NK-92 treated with Interleukin-12 subunit alpha and Interleukin-12 subunit beta, amount 100 ng/mL, for 24 hours (cell line): ENCODE data around the gene CNTNAP2.
"Not testable (repeated sequence)": the region's sequence is repeated elsewhere in the genome, so short reads cannot be mapped to it uniquely, and the experiment has no call there.

ENCODE experiments used
- DNase-seq: peaks from one replicate; lab custom pipeline; 2025; lab: John Stamatoyannopoulos, UW

Gene CNTNAP2

DNA sequence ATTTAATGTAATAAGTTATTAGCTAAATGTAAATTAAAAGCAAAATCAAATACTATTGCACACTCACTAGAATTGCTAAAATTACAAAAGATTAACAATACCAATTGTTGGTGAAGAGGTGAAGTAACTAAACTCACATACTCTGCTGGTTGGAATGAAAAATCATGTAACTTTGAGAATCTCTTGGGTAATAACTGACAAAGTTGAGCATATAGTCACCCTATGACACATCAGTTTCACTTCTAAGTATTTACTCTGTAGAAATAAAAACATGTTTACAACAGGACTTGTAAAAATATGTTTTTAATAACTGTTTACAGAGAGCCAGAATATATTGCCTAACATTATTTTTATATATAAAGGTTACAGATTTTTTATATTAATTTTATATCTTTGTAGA is 33.6 kb downstream of the CNTNAP2 start:
- DNase-seq, result no peak

DNA sequence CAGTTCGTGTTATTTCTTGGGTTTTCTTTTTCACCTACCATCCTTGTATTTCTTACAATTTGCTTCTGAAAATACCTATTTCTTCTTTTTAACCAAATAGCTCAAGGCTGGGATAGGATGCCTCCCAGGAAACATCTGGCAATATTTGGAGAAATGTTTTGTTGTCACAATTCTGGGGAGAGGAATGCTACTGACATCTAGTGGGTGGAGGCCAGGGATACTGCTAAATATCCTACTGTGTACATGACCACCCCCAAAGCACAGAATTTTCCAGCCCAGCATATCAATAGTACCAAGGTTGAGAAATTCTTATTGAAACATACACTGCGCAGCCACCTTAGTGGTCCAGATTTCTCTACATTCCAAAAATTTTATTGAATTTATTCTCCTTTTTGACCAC is 55.5 kb downstream of the CNTNAP2 start:
- no peak for DNase-seq

DNA sequence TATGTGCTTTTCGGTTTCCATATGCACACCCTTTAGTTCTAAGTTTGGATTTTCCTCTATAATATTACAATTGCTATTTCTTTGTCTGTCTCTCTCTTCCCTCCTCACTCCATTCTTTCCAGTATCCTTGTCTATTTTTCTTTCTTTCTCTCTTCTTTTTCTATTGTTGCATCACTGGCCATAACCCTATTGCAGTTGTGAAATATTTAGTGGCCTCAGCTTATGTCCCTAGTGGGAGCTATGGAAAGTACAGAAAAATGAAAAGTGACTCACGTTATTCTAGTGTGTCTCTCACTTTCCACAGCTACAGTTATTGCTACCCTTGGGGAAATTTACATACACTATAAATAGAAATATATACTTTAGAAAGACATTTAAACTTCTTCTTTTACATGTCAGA is 59.1 kb downstream of the CNTNAP2 start:
- DNase-seq, result no peak

DNA sequence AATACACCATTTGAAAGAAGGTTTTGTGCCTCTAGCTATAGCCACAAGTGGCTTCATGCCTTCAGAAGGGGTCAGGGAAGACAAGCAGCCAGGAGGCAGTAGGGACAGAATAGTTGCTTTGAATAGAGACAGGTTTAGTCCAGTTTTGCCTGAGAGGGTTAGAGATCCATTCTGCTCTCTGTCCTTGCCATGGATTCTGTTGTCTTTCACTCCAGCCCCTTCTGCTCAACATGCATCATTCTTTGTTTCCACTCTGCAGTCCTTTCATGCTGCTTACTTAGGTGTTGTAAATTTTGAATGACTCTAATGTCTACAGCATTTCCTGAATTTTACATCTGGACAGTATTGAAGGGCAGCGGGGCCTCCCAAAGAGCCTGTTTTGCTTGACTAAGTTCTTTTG is 60.3 kb downstream of the CNTNAP2 start:
- DNase-seq, result no peak

DNA sequence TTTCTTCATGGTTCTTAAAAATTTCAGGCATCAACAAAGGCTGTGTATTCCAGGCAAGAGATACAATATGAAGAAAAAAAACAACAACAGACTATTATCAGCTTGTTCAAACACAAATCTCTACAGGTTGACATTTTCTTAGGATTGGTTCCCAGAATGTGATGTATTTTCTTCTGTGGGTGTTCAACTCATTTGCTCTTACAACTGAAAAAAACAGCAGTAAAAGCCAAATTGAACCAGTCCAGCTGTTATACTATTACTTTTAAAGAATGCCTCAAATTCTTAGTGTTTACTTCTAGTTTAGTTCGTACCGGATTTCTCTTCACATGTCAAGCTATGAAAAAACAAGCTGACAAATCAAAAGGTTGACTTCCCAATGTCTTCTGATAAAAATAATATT is 60.7 kb downstream of the CNTNAP2 start:
- no peak for DNase-seq

DNA sequence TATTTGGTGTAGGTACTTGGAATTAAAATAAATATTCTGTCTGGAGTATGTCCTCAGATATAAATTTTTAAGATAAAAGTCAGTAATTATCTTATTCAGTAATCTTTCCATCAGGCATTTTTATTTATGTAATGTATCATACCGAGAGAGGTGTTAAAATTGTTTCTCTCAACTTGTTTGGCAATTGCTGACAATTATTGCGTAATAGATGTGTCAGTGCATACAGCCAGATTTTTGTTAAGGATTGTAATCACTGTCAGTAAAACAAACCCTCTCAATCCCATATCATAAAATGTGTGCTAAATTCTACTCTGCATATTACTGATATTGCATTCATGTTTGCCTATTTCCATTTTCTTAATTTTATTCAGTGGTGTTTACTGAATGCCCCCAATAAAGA is 69.2 kb downstream of the CNTNAP2 start:
- DNase-seq, result no peak

DNA sequence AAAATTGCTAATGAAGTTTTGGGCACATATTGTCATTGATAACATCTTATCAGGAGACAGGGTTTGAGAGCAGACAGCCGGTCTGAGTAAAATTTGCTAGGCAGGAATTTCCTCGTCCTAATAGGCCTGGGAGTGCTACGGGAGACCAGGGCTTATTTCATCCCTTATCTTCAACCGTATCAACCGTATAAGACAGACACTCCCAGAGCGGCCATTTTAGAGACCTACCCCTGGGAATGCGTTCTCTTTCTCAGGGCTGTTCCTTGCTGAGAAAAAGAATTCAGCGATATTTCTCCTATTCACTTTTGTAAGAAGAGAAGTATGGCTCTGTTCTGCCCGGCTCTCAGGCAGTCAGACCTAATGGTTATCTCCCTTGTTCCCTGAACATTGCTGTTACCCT is 74.8 kb downstream of the CNTNAP2 start:
- not testable (repeated sequence) for DNase-seq

DNA sequence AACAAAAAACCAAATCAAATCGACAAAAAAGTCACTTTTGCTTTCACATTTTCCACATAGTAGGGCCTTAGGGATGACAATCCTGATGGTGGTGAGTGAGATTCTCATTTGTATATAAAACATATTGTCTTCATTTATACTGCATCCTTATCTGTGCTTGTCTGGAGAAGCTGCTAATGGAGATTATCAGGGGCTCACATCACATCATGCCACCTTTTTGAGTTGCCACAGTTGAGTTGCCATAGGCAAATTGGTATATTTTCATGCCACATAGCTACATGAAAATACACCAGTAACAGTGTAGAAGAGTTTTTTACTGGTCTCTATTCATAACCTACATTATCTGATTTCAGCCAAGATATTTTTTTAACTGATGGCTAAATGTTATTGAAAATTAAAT is 85.3 kb downstream of the CNTNAP2 start:
- no peak for DNase-seq

DNA sequence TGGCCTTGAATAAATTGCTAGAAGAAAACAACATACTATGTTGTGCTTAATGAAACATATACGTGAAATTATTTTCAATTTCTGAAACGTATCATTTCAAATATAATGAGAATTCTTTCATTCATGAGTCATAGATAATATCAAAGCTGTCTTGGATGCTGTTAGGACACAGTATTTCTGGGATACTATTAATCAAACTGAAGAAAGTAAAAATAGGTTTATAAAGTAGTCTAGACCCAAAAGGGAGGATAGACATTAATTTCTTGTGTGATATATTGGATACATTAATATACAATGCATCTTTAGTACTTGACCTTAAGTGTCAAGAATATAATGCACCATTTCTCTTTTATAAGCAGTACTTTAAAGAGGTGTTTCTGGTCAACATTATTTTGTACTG is 89.7 kb downstream of the CNTNAP2 start:
- DNase-seq, result no peak

DNA sequence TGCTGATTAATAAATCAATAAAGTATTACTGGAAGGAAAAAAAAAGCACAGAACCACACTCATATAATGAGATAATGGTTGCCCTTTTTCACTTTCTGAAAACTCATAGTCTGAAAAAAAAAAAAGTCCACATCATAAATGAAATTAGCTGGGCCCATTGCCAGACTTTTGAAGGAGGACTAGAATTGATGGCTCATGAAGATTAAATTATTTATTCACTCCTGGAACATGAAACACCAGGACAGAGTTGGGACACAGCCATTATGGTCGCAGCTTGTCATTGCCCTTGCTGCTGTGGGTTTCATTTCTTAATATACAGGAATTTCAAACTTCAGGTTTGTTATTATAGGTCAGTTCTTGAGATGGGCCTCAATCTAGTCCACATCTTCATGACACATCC is 91.9 kb downstream of the CNTNAP2 start:
- DNase-seq, result no peak

DNA sequence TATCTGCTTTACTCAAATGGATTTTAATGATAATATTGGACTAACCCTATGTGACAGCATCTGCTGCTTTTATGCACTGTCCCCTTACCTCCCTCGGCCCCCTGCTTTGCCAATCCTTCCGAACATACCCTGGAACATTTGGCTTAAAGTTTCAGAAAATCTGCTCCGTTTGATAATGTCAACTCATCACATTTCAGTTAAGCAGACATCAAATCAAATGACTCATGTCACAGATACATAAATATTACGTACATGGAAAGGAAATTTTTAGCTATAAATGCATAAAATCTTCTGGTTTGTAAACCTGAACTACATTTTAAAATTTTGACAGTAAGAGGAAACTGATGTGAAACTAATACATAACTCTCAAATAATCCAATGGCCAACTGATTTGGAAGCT is 98.2 kb downstream of the CNTNAP2 start:
- no peak for DNase-seq

DNA sequence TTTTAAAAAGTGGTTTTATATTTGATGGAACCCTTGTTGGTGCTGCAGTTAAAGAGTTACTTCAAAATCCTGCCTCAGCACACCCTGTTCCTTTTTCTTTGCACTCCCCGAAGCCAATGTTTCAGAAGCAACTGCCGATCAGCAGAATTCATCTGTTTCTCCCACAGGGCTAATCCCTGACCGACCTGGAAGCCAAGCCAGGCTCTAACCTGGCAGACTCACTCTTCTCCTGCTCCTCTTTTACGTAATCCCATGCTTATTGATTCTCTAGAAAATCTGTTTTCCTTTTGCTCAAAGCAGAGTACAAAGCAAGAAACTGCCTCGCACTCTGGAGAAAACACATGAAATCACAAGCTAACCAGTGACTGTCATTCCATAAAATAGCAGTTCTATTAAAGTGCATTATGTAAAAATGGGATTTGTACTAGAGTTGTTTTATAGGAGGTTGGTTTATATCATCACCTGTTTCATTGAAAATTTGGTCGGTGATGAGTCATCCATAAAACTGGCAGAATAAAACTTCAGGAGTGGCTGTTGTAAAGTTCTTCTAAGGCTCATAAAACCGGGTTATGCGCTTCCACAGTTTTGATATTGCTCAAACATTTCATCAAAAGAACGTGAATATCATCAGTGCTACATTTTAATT is 99.9 kb downstream of the CNTNAP2 start:
- DNase-seq, result no peak

DNA sequence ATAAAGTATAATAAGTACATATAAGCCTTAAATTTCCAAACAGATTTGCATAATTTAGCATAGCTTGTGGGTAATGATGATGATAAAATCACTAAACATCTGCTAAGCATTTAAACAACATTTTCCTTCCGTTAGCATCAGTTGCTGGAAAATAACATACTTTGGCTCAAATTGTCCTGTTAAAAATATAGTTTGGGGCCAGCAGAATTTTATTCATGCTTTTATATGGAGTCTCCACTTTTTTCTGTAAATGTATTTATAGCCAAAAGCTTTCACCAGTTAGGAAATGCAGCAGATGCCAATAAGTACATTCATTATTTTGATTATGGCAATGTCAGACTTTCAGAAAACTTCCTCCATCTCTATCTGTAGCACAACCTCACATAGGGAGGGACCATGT is 107.2 kb downstream of the CNTNAP2 start:
- no peak for DNase-seq

DNA sequence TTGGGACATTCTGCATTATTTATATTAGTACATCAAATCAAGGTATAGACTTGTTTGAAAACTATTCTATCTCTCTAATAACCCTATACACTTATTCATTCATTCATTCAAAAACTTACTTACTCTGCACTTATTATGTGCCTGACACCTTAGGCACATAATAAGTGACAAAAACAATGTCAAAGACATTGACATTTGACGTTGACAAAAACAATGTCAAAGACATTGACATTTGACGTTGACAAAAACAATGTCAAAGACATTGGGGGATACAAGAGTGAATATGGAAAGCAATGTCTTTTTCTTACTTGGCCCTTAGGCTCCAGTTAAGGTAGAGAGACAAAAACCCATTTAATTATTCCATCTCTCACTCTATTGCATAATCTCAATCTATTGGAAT is 116.0 kb downstream of the CNTNAP2 start:
- no peak for DNase-seq

DNA sequence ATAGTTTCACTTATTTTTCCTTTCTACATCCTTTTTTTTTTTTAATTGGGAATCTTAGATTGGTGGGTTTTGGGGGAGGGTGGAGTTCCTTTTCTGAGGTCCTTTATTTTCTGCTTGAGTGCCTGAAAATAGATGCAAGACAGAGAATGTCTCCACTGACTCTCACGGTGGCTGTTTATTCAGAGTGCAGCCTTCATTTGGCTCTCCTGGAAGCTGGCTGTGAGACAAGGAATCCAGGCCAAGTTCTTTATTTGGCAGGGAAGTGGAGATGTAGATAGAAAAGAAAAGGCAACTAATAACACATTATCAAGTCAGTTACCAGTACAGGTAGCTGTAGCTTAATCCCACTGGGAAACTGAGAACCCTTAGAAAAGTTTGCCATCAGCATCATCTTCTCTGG is 118.6 kb downstream of the CNTNAP2 start:
- no peak for DNase-seq

DNA sequence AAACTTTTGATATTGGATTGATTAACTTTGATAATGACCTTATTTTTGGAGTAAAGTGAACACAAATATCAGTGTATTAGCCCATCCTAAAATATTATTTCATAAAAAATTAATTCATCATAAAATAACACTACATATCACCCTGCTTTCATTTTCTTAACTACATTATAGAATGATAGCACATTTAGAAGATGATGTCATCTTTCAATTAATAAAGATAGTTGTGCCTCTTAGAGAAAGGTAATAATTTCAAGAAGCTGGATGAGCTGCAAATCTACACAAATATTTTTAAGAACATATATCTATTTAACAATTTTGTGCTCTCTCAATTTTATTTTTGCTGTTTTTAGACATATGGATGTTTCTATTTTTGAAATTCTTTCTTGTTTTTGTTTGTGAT is 126.1 kb downstream of the CNTNAP2 start:
- no peak for DNase-seq

DNA sequence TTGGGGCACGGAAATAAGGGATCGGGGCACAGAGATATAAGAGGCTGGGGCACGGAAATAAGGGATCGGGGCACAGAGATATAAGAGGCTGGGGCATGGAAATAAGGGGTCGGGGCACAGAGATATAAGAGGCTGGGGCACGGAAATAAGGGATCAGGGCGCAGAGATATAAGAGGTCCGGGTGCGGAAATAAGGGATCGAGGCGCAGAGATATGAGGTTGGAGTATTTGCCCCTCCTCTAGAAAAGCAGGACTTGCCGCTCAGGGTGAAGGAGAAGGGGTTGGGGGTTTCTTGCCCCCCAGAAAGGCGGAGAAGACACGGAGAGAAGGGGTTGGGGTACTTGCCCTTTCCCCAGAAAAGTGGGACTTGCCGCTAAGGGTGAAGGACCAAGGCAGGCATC is 131.4 kb downstream of the CNTNAP2 start:
- DNase-seq, result not testable (repeated sequence)

DNA sequence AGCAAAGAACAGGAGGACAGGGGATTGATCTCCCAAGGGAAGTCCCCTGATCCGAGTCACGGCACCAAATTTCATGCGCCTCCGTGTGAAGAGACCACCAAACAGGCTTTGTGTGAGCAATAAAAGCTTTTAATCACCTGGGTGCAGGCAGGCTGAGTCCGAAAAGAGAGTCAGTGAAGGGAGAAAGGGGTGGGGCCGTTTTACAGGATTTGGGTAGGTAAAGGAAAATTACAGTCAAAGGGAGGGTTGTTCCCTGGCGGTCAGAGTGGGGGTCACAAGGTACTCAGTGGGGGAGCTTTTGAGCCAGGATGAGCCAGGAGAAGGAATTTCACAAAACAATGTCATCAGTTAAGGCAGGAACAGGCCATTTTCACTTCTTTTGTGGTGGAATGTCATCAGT is 132.1 kb downstream of the CNTNAP2 start:
- DNase-seq, result not testable (repeated sequence)

DNA sequence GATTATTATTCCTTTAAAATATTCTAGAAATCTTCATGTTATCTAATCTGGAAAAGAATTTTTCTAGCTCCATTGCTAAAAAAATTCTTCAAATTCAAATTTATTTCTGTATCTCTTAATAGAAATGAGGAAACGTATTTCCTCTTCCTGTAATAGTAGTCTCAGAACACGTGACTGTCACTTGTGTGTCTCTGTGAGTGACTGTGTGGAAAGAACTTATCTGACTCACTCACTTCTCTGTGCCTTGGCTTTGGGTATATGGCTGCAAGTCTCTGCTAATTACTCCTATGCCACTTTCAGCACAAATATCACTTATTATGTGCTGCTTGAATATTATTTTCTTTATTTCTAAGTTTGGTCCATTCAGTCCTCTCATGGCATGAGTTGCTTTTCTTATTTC is 132.7 kb downstream of the CNTNAP2 start:
- no peak for DNase-seq

DNA sequence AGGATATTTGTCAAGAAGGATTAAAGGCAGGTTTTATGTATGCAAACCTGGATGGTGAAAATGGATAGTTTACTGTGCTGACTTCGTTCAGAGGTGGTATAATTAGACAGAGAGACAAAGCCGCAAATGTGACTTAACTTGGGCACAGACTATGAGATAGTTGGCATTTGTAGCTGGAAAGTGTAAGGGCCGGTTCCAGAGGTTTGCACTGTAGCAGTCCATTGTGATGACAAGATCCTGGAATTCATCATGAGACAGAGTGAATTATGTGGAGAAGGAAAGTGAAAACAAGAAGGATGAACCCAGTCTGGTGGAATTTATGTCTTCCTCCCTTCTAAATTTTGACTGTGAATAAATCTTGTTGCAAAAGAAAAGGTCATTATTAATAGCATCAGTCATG is 139.0 kb downstream of the CNTNAP2 start:
- DNase-seq, result no peak

DNA sequence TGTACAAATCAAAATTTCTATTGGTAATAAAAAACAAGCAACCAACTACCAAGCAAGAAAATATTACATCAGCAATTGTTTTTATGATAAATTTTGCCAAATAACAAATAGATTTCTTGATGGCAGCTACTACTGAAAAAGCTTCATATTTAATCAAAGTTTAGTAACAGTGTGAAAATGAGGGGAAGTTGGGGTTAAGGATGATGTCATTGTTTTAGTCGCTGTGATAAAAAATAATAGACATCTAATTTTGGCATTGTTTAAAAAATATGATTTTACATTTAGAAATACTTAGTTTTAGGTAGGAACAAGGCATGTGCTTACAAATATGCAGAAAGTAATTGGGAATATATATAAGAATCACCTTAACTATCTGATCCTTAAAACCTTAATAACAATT is 145.9 kb downstream of the CNTNAP2 start:
- no peak for DNase-seq

DNA sequence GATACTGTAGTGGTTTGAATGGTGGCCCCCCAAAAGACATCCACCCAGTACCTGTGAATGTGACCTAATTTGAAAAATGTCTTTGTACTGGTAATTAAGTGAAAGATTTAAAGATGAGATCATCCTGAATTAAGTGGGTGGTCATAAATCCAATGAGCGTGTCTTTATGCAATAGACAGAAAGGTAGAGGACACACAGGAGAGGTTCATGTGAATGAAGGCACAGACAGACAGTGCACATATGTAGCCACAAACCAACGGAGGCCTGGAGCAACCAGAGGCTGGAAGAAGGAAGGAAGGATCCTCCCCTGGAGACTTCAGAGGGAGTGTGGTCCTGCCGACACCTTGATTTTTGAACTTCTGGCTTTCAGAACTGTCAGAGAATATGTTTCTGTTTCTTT is 160.3 kb downstream of the CNTNAP2 start:
- DNase-seq, result no peak

DNA sequence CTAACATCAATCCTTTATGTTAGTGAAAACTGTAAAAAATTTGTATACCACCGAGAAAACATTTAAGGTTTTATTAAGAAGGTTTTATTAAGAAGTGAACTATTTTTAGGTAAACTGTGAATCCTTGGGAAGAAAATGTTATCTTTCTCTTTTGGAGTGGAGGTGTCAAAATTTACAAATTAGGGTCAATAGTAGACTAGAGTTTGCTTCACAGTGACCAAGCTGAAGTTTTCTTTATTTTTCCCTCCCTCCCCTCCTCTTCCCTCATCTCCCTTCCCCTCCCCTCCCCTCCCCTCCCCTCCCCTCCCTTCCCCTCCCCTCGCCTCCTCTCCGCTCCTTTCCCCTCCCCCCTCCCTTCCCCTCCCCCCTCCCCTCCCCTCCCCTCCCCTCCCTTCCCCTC is 168.8 kb downstream of the CNTNAP2 start:
- DNase-seq, result no peak

DNA sequence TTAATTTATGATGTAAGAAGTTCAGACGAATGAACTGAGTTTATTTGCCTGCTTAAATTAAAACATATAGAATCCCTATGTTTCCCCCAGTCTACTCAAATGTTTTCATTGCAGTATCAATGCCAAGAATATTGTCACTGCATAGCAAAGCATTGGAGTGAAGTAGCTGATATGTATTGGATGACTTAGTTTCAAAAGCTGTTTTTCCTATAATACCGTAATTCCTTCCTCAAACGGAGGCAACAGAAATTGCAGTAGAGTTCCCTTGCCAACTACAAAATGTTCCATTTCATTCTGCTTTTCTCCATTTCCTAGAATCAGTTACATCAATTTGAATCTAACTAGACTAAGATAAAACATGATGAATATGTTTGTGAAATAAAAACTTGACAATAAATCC is 174.1 kb downstream of the CNTNAP2 start:
- no peak for DNase-seq

DNA sequence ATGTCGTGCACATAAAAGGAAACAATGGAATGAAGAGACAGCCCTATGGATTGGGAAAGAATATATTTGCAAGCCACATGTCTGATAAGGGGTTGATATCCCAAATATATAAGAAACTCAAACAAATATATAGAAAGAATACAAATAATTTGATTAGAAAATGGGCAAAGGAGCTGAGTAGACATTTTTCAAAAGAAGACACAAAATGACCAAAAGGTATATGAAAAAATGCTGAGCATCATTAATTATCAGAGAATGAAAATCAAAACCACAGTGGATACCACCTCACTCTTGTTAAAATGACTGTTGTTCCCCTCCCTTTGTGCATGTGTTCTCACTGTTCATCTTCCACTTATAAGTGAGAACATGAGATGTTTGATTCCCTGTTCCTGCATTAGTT is 175.3 kb downstream of the CNTNAP2 start:
- DNase-seq, result no peak
